Measurements from ENCODE around the gene RNF149. TPM values are rescaled to one million over a fixed set of nuclear protein-coding genes. Genes with fewer than 3 reads are reported as not detected.

The RNF149 gene
- polyA plus RNA-seq, 1 experiment: 20.8 TPM

DNA sequence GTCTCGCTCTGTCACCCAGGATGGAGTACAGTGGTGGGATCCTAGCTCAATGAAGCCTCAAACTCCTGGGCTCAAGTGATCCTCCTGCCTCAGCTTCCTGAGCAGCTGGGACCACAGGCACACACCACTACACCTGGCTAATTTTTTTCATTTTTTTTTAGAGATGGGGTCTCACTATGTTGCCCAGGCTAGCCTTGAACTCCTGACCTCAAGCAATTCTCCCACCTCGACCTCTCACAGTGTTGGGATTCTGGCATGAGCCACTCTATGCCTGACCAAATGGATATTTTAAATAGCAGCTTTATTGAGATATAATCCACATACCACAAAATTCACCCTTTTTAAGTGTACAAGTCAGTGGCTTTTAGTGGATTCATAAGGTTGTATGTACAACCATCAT lies 11.1 kb downstream of the RNF149 start:
- TF ChIP-seq, protein P1, sequence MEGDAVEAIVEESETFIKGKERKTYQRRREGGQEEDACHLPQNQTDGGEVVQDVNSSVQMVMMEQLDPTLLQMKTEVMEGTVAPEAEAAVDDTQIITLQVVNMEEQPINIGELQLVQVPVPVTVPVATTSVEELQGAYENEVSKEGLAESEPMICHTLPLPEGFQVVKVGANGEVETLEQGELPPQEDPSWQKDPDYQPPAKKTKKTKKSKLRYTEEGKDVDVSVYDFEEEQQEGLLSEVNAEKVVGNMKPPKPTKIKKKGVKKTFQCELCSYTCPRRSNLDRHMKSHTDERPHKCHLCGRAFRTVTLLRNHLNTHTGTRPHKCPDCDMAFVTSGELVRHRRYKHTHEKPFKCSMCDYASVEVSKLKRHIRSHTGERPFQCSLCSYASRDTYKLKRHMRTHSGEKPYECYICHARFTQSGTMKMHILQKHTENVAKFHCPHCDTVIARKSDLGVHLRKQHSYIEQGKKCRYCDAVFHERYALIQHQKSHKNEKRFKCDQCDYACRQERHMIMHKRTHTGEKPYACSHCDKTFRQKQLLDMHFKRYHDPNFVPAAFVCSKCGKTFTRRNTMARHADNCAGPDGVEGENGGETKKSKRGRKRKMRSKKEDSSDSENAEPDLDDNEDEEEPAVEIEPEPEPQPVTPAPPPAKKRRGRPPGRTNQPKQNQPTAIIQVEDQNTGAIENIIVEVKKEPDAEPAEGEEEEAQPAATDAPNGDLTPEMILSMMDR (IDR thresholded peaks at IDR 0.05; ENCODE audit: insufficient read depth, low read depth, low read length): no peak
- no peak for DNase-seq (ENCODE audit: low read depth)
- CTCF ChIA-PET: interaction anchor here (0.9 kb wide), 1 partner anchor 45 kb away, joined by 3 read pairs; no protein-coding TSS in a partner anchor
- H3K27me3 ChIP-seq (ENCODE audit: control insufficient read depth, insufficient read depth, low read length): no peaks in the 10 kb centered on the region
- peaks cover 2% of the 10 kb centered on the region for H3K36me3 ChIP-seq (ENCODE audit: control insufficient read depth, insufficient read depth, low read length)
- H3K4me3 ChIP-seq (ENCODE audit: low read depth, low read length): no peak overlapping the region
- POLR2A ChIA-PET: no interaction called here

DNA sequence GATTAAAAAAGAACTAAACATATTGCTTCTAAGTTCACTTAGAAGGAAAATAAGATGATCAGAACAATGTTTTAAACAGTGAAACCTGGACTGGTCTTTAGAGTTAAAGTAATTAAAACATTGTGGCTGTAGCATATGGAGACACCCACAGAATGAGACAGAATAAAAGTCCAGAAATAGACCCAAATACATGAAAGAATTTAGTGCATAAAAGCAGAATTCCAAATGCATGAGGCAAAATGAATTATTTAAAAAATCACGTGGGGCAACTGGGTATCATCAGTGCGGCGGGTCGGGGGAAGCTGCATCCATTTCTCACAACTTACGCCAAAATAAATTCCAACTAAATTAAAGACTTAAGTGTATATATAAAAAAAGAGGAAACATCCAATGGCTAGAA lies 12.1 kb downstream of the RNF149 start:
- no peaks in the 10 kb centered on the region for H3K27me3 ChIP-seq (ENCODE audit: control insufficient read depth, insufficient read depth, low read length)
- TF ChIP-seq, protein P1 (IDR thresholded peaks at IDR 0.05; ENCODE audit: insufficient read depth, low read depth, low read length): no peak
- CTCF ChIA-PET: interaction anchor here (0.6 kb wide), 1 partner anchor 786 kb away, joined by 5 read pairs; no protein-coding TSS in a partner anchor
- H3K36me3 ChIP-seq (ENCODE audit: control insufficient read depth, insufficient read depth, low read length): peaks cover 2% of the 10 kb centered on the region
- peak; percentile 41 for DNase-seq (ENCODE audit: low read depth)
- no peak overlapping the region for H3K4me3 ChIP-seq (ENCODE audit: low read depth, low read length)
- POLR2A ChIA-PET: interaction anchor here (0.5 kb wide), 1 partner anchor 13 kb away, joined by 4 read pairs; no protein-coding TSS in a partner anchor

DNA sequence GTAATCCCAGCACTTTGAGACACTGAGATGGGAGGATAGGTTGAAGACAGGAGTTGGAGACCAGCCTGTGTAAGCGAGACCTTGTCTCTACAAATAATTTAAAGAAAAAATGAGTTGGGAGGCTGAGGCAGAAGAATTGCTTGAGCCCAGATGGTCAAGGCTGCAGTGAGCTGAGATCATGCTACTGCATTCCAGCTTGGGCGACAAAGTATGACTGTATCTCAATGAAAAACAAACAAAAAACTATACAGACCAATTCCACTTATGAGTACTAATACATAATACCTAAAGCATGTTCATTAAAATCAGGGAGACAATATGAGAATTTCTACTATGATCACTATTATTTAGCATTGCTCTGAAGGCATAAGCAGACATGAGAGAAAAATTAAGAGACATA lies 12.6 kb downstream of the RNF149 start:
- TF ChIP-seq, protein P1 (IDR thresholded peaks at IDR 0.05; ENCODE audit: insufficient read depth, low read depth, low read length): no peak
- ChIA-PET CTCF (interaction anchor here (0.6 kb wide), 1 partner anchor 787 kb away, joined by 5 read pairs; no protein-coding TSS in a partner anchor), POLR2A (interaction anchor here (0.7 kb wide), 1 partner anchor 10 kb away, joined by 4 read pairs; no protein-coding TSS in a partner anchor)
- Histone ChIP-seq H3K36me3 (ENCODE audit: control insufficient read depth, insufficient read depth, low read length) (peaks cover 2% of the 10 kb centered on the region), H3K27me3 (ENCODE audit: control insufficient read depth, insufficient read depth, low read length) (no peaks in the 10 kb centered on the region), H3K4me3 (ENCODE audit: low read depth, low read length) (no peak overlapping the region)
- DNase-seq (ENCODE audit: low read depth): peak; percentile 40

DNA sequence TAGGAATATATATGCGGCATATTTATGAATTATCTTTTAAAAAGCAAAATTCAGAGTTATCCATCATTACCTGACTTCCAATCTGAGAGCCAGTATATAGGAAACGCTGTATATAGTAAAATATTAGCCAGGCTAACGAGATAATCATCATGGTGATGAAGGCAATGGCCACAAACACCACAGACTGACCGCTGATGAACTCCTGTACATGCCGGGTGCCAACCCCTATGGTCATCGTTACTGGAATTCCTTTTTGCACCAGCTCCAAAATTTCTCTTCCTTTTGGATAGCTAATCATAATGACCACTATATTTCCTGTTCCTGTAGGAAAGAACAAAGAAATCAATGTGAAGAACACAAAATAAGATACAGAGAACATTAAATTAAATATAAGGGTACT lies 13.6 kb downstream of the RNF149 start:
- POLR2A ChIA-PET: no interaction called here
- H3K36me3 ChIP-seq (ENCODE audit: control insufficient read depth, insufficient read depth, low read length): peaks cover 2% of the 10 kb centered on the region; the same call in 1 of the 2 replicates
- TF ChIP-seq, protein P1 (IDR thresholded peaks at IDR 0.05; ENCODE audit: insufficient read depth, low read depth, low read length): no peak
- DNase-seq (ENCODE audit: low read depth): no peak
- H3K4me3 ChIP-seq (ENCODE audit: low read depth, low read length): no peak overlapping the region
- no peaks in the 10 kb centered on the region for H3K27me3 ChIP-seq (ENCODE audit: control insufficient read depth, insufficient read depth, low read length)
- CTCF ChIA-PET: no interaction called here

DNA sequence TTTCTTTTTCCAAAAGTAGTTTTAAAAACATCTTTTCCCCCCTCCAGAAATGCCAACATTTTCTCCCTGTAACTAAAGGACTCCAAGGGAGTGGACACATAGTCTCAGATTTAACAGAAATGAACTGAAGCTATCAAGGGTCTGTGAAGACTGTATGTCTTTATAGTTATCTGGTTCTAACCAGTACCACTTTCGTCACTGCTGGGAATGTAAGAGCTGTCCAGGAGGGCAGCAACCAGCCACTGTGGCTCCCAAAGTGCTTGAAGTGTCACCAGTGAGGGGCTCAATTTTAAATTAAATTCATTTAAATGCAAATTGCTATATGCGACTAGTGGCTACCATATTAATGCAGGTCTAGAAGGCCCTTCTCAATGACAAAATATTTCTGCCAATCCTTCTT lies 15.0 kb downstream of the RNF149 start:
- DNase-seq (ENCODE audit: low read depth): no peak
- Histone ChIP-seq H3K4me3 (ENCODE audit: low read depth, low read length) (no peak overlapping the region), H3K27me3 (ENCODE audit: control insufficient read depth, insufficient read depth, low read length) (no peaks in the 10 kb centered on the region), H3K36me3 (ENCODE audit: control insufficient read depth, insufficient read depth, low read length) (peaks cover 2% of the 10 kb centered on the region; the same call in 1 of the 2 replicates)
- POLR2A ChIA-PET: no interaction called here
- CTCF ChIA-PET: interaction anchor here (0.9 kb wide), 1 partner anchor 9 kb away, joined by 3 read pairs; no protein-coding TSS in a partner anchor
- TF ChIP-seq, protein P1 (IDR thresholded peaks at IDR 0.05; ENCODE audit: insufficient read depth, low read depth, low read length): no peak

Data from BJ (cell line).